GM12891 (cell line): Measurements from ENCODE around the gene TARBP1.

Source experiments
- POLR2AphosphoS5 ChIP-seq: IDR thresholded peaks from 2 replicates; pipeline ENCODE4 v1.6.1; 2011; ENCODE audit warnings: low read depth, low read length, control low read depth
- SPI1 ChIP-seq: IDR thresholded peaks from 2 replicates; pipeline ENCODE4 v1.6.1; 2011; ENCODE audit warnings: low read depth, low read length, control low read depth
- TAF1 ChIP-seq: IDR thresholded peaks from 2 replicates; pipeline ENCODE4 v1.6.1; 2011; ENCODE audit warnings: low read depth, low read length, control low read depth

GRCh38 chr1:234429434-234429806, 49.6 kb downstream of the TARBP1 start:
- no peak for TF ChIP-seq POLR2AphosphoS5
- no peak for TF ChIP-seq TAF1
- TF ChIP-seq SPI1 = no peak
